Ovary (tissue), 3 donors: ENCODE results near the gene ADI1.

ENCODE experiments used
- POLR2A ChIP-seq: fragments of 450-650 bp; IDR thresholded peaks from one replicate; pipeline ENCODE4 v1.6.1; 2017; ENCODE audit warnings: antibody characterized with exemption, mild to moderate bottlenecking, moderate library complexity
- TF ChIP-seq, protein P1 (sequence below), 3 donors: fragments of 450-650 bp in 2 of 3; fragments of 200-600 bp in 1 of 3; IDR thresholded peaks; one replicate each; pipeline versions ENCODE4 v1.5.1 to v1.8.0; 2016 to 2022; ENCODE audit warnings: antibody characterized with exemption in 3 of 3, mild to moderate bottlenecking in 1 of 3
- donor health status: DM: no; HTN: no; CAD: no.

DNA sequence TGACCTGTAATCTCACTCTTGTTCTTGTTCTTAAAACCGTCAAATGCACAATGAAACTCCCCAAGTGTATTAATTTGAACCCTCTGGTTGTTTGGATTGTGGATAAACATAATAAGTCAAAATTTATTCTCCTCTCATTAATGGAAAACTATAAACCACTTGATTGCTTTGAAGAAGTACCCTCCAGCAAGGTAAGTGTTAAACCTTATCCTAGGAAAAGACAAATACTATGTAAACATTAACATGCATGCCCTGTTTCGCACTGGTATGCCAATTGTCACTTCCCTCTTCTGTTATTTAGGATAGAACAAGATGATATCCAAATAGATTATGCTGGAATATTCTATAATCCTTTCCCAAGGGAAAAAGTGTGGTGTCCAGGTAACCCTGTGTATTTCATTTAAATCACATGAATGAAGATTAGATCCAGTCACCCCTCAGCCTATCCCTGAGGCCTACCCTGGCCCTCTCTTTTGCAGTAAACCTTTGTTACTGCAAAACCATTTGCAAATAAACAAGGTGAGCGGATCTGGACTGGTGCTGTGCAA lies 1.3 kb downstream of the ADI1 start:
- TF ChIP-seq, protein P1, sequence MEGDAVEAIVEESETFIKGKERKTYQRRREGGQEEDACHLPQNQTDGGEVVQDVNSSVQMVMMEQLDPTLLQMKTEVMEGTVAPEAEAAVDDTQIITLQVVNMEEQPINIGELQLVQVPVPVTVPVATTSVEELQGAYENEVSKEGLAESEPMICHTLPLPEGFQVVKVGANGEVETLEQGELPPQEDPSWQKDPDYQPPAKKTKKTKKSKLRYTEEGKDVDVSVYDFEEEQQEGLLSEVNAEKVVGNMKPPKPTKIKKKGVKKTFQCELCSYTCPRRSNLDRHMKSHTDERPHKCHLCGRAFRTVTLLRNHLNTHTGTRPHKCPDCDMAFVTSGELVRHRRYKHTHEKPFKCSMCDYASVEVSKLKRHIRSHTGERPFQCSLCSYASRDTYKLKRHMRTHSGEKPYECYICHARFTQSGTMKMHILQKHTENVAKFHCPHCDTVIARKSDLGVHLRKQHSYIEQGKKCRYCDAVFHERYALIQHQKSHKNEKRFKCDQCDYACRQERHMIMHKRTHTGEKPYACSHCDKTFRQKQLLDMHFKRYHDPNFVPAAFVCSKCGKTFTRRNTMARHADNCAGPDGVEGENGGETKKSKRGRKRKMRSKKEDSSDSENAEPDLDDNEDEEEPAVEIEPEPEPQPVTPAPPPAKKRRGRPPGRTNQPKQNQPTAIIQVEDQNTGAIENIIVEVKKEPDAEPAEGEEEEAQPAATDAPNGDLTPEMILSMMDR (IDR thresholded peaks at IDR 0.05), result no peak
- TF ChIP-seq POLR2A, result no peak
